NCI-H446 (cell line): ENCODE data around the gene RNF144B.
A peak's percentile ranks its signal among the peaks of the same experiment; 100 is the strongest.
"Not testable (repeated sequence)": the region's sequence is repeated elsewhere in the genome, so short reads cannot be mapped to it uniquely, and the experiment has no call there.

Experiments used
- DNase-seq, 2 experiments: peaks; one replicate each; lab custom pipeline; 2025; lab: John Stamatoyannopoulos, UW

The RNF144B gene

GRCh38 chr6:18387061-18387721 is at the start of gene RNF144B:
Gene RNF144B, plus strand, starts transcription at chr6:18387350. Its CDS starts 12,185 bp downstream, at chr6:18399535.
- DNase-seq: peak; percentile 29 to 73

GRCh38 chr6:18339599-18339998 is 47.6 kb upstream of the RNF144B start:
- DNase-seq: no peak

- no peak for DNase-seq
Measured at GRCh38 chr6:18340781-18341551, 46.2 kb upstream of the RNF144B start.

- no peak for DNase-seq
Measured at GRCh38 chr6:18342223-18342622, 44.9 kb upstream of the RNF144B start.

- no peak for DNase-seq
Measured at GRCh38 chr6:18343741-18344140, 43.4 kb upstream of the RNF144B start.

GRCh38 chr6:18347021-18347577 is 40.1 kb upstream of the RNF144B start:
- DNase-seq: no peak

GRCh38 chr6:18347866-18348265 is 39.3 kb upstream of the RNF144B start:
- DNase-seq: no peak

- no peak for DNase-seq
Measured at GRCh38 chr6:18349386-18349785, 37.8 kb upstream of the RNF144B start.

- no peak for DNase-seq
Measured at GRCh38 chr6:18350271-18350670, 36.9 kb upstream of the RNF144B start.

- DNase-seq: no peak
Measured at GRCh38 chr6:18350712-18351111, 36.4 kb upstream of the RNF144B start.

- DNase-seq: no peak
Measured at GRCh38 chr6:18352001-18352400, 35.1 kb upstream of the RNF144B start.

GRCh38 chr6:18352842-18353241 is 34.3 kb upstream of the RNF144B start:
- DNase-seq: no peak

- no peak for DNase-seq
Measured at GRCh38 chr6:18353251-18353650, 33.9 kb upstream of the RNF144B start.

- DNase-seq: not testable (repeated sequence)
Measured at GRCh38 chr6:18357546-18357945, 29.6 kb upstream of the RNF144B start.

- DNase-seq: no peak
Measured at GRCh38 chr6:18359237-18359885, 27.8 kb upstream of the RNF144B start.

- DNase-seq: no peak
Measured at GRCh38 chr6:18360188-18360587, 27.0 kb upstream of the RNF144B start.

- peak in 1 of 2 experiments; percentile 12 for DNase-seq
Measured at GRCh38 chr6:18362058-18362561, 25.0 kb upstream of the RNF144B start.

- DNase-seq: no peak
Measured at GRCh38 chr6:18363746-18364145, 23.4 kb upstream of the RNF144B start.

GRCh38 chr6:18364561-18364960 is 22.6 kb upstream of the RNF144B start:
- not testable (repeated sequence) for DNase-seq

- no peak for DNase-seq
Measured at GRCh38 chr6:18367371-18367770, 19.8 kb upstream of the RNF144B start.

GRCh38 chr6:18368277-18369105 is 18.7 kb upstream of the RNF144B start:
- DNase-seq: no peak

- no peak for DNase-seq
Measured at GRCh38 chr6:18371010-18371409, 16.1 kb upstream of the RNF144B start.
